T-helper 2 cell treated with Interferon-gamma antibody and Interleukin-4, amounts not matched to agents 100 ng/mL and 5 ng/mL, for 36 hours (primary cell): ENCODE results near the gene OPCML. TPM values are rescaled to one million over a fixed set of nuclear protein-coding genes. Genes with fewer than 3 reads are reported as not detected.

Experiments used
- intact Hi-C: fragments of 100-400 bp; cut with micrococcal nuclease; formaldehyde crosslinking; loops from one replicate; pipeline ENCODE4 v1.15.1; 2023
- total RNA-seq: library from RNA; stranded (reverse); gene quantifications from 2 replicates; pipeline ENCODE4 v1.2.3, GENCODE V29; 2022

OPCML gene
- total RNA-seq, 1 donor from 2014 or later, result not detected

DNA sequence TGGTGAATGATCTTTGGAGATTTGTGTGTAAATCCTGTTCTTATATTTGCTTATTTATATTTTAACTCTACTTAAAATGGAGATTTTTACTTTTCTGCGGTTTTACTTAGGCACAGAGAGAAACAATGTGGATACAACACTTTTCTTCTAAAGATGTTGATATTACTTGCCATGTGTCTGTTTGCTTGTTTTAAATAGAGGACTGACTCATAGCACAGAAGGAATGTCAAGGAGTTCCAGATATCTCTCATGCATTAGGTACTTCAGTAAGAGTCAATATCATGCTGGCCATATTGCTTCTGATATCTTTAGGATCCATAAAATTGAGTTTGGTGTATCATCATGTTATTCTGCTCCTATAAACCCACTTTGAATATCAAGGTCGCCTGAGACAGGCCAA, 395.0 kb downstream of the OPCML start:
- intact Hi-C loops, result no loop called here

DNA sequence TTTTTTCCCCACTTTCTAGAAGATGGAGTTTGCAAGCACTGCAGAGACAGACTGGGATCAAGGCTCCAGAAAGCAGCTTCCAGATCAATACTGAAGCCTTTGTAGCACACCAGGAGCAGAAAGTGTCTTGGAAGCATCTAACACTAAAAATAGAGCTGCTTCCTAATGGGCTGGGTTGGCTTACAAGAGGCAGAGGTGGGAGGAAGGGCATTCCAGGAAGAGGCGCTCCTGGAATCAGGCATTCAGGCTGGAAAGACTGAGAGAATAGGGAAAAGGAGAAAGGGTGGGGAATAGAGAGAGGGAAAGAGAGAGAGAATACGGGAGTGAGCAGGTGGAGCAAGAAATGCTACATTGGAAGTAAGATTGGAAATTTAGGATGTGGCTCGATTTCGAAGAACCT, 395.9 kb downstream of the OPCML start:
- intact Hi-C loops, result no loop called here

DNA sequence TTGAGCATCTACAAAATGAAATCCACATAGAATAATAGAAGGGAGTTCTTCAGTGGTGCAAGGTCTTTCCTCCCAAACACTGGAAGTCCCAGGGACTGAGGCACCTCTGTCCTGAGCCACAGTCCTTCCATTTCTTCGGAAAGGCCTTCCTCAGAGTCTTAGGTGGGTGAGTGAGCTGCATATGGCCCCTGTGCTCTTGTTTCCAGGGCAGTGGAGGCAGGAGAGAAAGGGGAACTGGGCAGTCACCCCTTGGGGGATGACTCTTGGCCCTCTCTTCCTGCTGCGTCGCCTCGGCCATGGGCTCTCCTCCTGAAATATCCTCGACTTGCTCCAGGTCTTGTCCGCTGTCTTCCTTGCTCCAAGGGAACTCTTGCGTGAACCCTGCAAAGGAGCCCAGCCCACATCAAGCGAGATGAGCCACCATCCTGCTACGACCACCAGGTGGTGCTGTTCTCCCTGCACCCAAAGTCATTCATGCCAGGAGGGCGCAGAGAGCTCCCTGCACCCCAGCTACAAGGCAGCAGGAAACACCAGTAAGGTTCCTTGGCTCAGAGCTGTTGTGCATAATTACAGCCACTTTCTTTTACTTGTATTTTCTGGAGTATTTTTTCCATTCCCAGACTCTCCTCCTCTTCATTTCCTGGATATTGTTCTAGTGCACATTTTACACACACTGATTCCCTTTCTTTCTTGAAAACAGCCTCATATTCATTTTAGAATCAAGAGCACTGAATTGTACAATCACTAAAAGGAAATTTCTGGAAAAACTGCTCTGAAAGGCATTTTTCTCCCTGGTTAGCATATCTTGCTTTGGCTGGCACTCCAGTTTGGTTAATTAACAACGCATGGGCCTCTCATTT, 397.8 kb downstream of the OPCML start:
- intact Hi-C loops, result loop anchor here (1.0 kb wide), 1 partner anchor 29 kb away; no protein-coding TSS in a partner anchor

DNA sequence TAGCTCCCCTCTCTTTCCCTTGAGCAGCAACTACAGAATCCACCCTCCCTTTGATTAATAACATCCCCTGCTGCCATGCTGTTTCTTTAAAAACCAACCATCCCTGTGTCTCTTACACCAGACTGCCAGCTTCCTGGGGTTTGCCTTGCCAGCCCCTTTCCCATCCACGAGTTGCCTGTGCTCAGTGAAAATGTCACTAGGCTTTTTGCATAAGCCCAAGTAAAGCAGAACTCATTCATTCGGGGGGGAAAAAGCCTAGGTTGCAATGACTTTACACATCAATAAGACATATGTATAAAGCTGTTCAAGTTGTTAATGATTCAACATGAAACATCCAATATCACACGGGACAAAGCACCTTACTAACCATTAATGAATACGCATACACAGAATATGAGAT, 398.7 kb downstream of the OPCML start:
- intact Hi-C loops, result loop anchor here (1.0 kb wide), 1 partner anchor 30 kb away; no protein-coding TSS in a partner anchor

DNA sequence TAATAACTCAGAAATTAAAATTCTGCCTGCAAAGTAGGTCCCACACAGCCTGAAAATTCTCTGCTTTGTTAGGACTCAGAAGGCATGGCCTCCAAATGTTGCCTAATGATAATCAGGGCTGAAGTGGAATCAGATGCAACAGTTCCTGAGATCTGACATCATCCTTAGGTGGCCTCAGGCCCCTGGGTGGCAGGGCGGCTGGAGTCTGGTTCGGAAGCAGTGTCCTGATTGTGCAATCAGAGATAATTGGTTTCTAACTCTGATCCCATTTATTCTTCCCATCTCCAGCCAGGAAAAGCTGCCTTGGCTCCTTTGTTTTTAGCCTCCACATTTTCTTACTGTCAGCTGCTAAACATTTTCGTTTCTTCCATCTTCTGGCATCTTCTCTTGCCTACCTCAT, 399.3 kb downstream of the OPCML start:
- intact Hi-C loops, result no loop called here

DNA sequence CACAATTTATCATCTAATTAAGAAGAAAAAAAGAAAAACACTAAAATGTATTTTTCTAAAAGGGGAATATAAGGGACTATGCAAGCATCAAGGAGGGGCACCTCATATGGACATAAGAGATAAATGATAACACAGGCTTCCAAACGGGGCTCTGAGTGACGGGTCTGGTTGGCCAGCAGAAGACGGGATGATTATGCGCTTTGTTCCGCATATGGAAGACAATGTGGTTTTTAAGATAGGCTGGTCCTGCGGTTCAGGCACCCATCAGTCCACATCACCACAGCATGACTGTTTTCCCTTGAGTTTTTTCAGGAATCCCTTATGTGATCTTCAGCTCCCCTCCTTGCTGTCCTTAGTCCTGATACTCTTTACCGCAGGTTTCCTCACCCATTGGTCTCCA, 404.6 kb downstream of the OPCML start:
- intact Hi-C loops, result no loop called here

DNA sequence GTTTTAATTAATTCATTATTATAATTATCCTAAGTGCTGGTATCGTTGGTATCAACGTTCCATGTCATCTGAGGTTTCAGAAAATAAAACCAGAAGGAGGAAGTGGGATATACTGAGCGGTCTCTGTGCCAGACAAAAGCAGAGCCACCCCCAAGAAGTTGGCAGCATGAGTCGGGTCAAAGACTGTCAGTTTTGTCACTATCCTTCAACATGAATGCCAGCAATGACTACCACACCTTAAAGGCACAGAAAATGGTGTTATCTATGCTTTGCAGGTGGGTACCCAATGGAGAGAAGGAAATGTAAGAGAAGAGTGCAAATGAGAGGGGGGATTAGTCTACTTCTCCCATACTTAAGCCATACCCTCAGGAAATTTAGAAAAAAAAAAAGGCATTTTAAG, 408.5 kb downstream of the OPCML start:
- intact Hi-C loops, result no loop called here

DNA sequence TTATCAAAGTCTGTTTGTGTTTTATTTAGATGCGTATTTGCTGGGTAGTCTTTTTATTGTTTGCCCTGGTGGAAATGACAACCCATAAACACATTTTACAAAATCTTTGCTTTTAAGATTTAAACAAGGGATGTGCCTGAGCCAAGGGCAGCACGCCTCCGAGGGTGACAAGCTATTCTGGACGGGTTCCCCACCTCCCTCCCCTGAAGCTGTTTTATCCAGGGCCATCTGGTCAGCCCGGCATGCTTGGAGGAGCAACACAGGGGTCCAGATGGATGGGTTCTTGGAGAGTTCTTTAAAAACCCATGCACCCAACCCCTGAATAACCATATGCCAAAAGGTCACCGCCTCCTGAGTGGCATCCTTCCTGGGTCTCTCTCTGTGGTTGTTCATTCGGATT, 408.9 kb downstream of the OPCML start:
- intact Hi-C loops, result no loop called here

DNA sequence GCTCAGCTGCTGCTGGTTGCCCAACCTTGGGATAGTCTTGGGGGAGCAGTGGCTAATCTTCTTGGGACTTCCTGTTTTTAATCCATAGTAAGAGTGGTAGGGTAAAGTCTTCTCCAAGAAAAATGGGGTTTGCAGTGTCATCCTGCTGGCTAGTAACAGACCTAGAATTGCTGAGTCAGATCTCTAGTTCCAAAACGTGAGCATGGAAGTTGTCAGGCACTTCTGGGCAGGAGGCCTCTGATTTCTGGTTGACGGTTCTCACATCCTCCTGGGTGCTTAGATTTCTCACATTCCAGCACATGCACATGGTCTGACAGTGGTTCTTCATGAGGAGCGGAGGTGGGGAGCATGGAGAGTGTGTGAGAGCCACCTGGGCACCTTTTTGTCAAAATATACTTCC, 410.0 kb downstream of the OPCML start:
- intact Hi-C loops, result no loop called here

DNA sequence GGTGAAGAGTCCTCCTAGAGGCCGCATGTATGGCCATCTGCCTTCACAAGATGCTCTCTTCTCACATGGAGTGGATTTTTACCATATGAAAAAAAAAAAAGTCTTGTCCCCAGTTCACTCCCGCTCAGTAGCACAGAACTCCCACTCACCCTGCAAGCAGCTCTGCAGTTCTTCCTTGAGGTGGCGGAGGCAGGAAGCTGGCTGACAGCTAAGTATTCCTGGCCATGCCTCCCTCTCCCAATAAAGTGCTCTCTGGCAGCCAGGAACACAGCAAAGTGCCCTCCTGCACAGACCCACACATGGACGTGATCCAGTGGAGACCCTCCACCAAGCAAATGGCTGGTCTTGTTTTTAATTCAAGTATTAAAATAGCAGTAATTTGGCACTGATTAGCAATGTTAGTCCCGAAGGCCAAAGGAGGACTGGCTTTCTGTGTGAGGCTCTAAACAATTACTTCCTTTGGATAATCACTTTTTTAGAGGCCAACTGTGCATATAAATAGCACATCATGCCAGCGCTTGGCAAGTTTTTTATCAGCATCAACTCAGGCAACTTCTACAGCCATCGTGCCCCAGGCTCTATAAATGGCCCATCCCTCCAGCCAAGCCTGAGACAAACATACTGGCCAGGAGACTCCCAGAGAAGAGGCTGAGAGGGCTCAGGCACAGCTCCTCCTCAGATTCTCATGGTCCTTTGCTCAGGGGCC, 413.6 kb downstream of the OPCML start:
- intact Hi-C loops, result no loop called here

DNA sequence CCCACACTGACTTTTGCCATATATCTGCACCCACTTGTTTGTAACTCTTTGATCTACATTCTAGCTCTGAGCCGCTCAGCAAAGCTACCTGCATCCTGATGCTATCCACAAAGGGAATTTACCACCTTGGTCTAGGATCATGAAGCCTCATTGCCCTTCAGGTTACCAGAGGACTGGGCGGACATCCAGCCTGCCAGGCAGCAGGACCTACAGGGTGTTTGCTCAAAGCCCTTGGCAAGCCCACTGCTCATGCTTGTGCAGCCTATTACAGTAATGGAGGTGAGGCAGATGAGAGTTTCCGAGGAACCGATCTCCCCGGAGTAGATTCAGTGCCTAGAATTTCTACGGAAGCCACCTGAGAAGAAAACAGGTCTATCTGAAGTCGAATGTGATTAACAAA, 417.2 kb downstream of the OPCML start:
- intact Hi-C loops, result no loop called here

DNA sequence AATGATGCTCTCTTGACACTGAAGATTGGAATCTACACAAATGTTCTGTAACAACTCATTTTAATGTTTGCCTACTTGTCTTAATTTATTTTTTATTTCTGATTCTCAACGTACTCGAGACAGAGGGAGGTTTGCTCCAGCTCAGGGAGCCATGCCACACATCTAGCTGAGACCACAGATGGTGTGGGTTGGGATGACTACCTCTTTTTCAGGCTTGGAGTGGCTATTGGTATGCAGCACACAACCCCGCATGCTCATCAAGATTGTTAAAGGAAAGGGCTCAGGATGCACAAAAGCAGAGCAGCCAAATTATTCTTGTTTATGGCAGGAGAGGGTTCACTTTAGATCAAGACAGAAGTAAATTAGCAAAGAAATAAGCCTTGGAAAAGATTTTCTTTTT, 424.5 kb downstream of the OPCML start:
- intact Hi-C loops, result no loop called here

DNA sequence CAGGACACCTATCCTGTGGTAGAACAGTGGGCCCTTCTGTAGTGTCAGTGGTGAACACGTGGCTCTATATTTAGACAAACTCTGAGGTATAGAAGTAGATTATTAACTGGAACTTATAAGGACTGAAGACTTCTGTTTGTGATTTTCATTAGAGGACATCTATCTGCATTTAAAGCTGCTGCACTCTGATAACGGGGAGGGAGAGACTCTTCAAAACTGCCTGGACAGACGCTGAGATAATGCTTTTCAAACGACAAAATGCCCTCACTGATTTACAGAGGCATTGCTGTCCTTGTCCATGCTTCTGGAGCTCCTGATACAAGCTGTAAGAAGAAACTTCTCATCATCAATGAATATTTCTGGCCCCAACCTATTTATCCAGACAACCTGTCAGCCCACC, 425.2 kb downstream of the OPCML start:
- intact Hi-C loops, result no loop called here

DNA sequence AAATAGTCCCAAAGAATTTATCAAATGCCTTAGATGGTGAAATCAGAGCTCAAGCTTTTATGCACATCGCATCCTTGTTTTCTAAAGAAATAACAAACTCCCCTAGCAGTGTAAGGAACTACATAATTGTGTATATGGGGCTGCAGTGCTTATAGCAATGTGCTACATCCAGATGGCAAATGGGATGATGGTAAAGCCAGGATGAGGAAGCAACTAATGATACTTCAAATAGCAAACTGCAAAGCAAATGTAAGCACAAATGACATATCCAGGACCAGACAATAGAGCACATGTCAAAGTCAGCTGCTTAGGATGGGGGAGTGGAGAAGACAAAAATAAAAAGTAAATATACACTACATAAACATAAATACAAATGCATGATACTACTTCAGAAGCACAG, 425.9 kb downstream of the OPCML start:
- intact Hi-C loops, result no loop called here

DNA sequence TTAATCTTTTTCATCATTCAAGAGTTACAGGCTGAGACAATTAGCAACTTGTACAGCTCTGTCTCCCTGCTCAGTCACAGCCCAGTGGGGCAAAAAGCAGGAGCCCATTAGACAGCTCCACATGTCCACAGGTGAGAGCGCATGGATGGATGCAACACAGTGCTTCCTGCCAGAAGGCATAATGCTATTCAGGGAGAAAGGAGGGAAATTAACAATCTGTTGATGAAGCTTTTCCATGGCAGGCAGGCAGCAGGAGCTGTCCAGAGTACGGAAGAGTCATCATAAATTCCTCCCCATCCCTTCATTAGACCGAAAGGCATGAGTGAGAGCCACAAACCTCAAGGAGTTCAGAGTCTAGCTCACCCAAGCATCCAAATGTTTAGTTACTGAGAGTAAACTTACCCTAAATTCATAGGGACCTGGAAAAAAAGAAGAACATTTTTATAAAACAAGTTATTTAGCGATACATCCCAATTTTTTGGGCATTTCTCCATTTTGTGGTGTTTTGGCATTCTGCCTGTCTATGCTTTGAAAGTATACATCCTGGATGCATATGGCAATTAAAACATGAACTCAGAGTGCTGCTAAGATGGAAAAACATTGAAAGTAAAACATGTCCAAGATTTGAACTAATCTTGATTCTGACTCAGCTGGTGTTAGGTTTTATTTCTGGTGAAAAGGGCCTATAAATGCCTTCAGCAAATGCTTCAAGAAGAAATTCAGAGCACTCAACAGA, 428.1 kb downstream of the OPCML start:
- intact Hi-C loops, result no loop called here

DNA sequence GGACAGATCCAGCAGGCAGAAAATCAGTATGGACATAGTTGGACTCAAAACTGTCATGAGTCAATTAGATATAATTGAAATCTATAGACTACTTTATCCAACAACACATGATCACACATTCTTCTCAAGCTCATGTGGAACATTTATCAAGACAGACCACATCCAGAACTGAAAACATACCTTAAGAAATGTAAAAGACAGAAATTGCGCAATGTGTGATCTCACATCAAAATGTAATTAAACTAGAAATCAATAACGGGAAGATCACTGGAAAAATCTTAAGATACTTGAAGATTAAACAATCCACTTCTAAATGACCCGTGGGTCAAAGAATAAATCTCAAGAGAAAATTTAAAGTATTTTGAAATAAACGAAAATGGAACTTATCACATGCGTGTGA, 435.3 kb downstream of the OPCML start:
- intact Hi-C loops, result no loop called here

DNA sequence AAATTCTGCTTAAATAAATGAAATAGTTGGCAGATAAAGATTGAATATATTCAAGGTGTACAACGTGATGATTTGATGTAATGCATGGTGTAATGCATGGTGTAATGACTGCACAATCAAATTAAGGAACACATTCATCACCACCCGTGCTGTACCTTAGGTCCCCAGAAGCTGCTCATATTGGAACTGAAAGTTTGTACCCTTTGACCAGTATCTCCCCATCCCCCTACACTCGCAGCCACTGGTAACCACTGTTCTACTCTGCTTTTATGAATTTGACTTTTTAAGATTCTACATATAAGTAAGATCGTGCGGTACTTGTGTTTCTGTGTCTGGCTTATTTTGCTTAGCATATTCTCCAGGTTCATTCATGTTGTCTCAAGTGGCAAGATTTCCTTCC, 445.8 kb downstream of the OPCML start:
- intact Hi-C loops, result no loop called here

DNA sequence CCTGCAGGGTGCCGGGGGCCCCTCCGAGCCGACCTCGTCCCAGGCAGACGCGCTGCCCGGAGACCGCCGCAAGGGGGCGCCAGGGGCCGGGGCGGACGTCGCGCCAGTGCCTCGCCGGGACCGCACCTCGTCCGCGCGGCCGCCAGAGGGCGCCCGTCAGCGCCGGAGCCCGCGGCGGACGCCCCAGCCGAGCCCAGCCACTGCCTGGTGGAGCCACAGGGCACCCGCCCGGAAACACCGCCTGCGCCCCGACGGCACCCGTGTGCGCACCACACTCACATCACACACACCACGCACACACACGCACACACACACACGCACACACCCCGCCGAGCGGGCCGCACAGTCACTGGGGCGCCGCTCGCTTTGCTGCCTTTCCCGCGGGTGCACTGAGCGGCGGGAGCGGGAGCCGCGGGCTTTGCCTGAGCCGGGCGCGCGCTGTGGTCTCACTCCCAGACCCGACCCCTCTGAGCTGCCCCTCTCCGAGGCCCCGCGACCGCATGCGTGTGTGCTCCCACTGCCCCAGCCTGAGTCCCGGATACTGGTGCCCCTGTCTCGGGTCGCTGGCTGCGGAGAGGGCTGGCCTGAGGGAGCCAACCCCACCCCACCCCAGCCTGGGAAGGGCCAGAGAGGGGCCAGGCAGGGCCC, 449.3 kb downstream of the OPCML start:
- intact Hi-C loops, result no loop called here

DNA sequence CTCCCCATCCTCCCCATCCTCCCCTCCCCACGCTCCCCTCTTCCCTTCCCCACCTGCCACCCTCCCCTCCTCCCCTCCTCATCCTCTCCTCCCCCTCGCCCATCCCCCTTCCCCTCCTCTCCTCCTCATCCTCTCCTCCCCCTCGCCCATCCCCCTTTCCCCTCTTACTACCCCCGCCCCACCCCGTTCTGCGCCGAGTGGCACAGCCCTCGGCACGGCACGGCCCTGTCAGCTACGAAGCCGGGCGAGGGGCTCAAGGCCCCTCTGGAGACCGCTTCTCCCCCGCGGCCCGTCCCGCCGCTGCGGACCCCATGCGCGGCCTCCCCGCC, 449.9 kb downstream of the OPCML start:
- intact Hi-C loops, result no loop called here

DNA sequence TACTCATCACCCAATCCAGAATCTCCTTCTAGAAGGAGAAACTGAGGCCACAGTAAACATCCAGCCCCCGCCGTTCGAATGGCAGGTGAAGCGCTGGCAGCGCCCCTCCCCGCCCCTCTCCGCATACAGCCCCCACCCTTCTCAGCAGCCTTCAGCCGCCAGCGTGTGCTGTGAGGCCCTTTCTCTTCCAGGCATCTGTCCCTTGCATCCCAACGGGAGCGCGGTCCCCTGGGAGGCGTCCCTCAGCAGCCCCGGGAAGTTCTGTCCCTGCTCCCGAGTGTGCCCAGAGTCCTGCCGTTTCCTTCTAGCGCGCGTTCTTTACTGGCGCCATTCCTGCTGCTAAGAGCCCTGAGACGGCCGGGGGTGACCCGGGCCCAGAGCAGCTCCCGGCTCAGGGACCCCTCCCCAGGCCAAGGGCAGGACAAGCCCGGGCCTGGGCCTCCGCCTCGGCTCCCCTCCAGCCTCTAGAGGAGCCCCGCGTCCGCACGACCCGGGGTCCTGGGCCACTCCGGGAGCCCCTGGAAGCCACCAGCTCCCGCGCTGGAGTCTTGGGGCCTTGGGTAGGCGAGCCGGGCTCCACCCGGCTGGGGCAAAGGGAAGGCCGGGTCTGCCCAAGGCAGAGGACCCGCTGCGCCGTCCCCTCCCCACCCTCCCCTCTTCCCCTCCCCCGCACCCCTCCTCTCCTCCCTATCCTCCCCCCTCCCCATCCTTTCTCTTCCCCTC, 450.4 kb downstream of the OPCML start:
- intact Hi-C loops, result no loop called here

DNA sequence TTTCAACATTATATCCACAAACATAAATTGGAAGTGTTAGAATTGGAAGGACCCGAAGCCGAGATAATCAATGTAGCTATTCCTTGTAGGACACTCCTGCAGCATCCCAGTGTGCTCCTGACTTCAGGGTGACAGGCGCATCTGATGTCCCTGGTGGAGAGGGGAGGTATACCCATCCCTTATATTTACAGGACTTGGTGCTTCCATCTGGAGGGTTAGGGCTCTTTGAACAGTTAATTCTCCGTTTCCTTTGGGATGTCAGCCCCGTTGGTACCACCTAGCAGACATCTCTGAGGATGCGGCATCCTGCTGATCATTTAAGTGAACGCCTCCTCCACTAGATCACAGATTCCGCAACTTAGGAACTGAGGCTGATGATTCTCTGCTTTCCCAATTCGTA, 451.3 kb downstream of the OPCML start:
- intact Hi-C loops, result no loop called here
